ENCODE measurements around the gene CACNB4.
"Not testable (repeated sequence)": the region's sequence is repeated elsewhere in the genome, so short reads cannot be mapped to it uniquely, and the experiment has no call there.

The CACNB4 gene

GRCh38 chr2:151878655-151879563 is 219.9 kb downstream of the CACNB4 start:
- TF ChIP-seq CTCF (IDR thresholded peaks at IDR 0.05; ENCODE audit: low read depth, low read length): no peak
- H3K4me3 ChIP-seq (ENCODE audit: low read depth, low read length): no peak overlapping the region

- no peak for TF ChIP-seq CTCF (IDR thresholded peaks at IDR 0.05; ENCODE audit: low read depth, low read length)
- H3K4me3 ChIP-seq (ENCODE audit: low read depth, low read length): no peak overlapping the region
Observed at GRCh38 chr2:151878204-151878603, 220.6 kb downstream of the CACNB4 start.

- H3K4me3 ChIP-seq (ENCODE audit: low read depth, low read length): not testable (repeated sequence)
Observed at GRCh38 chr2:151875631-151876030, 223.2 kb downstream of the CACNB4 start.

GRCh38 chr2:151872463-151872862 is 226.4 kb downstream of the CACNB4 start:
- TF ChIP-seq CTCF (IDR thresholded peaks at IDR 0.05; ENCODE audit: low read depth, low read length): no peak
- H3K4me3 ChIP-seq (ENCODE audit: low read depth, low read length): no peak overlapping the region

GRCh38 chr2:151869291-151869690 is 229.6 kb downstream of the CACNB4 start:
- no peak overlapping the region for H3K4me3 ChIP-seq (ENCODE audit: low read depth, low read length)
- no peak for TF ChIP-seq CTCF (IDR thresholded peaks at IDR 0.05; ENCODE audit: low read depth, low read length)

GRCh38 chr2:151862700-151863099 is 236.1 kb downstream of the CACNB4 start:
- TF ChIP-seq CTCF (IDR thresholded peaks at IDR 0.05; ENCODE audit: low read depth, low read length): no peak
- no peak overlapping the region for H3K4me3 ChIP-seq (ENCODE audit: low read depth, low read length)

GRCh38 chr2:151861174-151861573 is 237.7 kb downstream of the CACNB4 start:
- no peak for TF ChIP-seq CTCF (IDR thresholded peaks at IDR 0.05; ENCODE audit: low read depth, low read length)
- no peak overlapping the region for H3K4me3 ChIP-seq (ENCODE audit: low read depth, low read length)
